AG04450 (cell line): Measurements from ENCODE around the gene FHAD1. TPM values are rescaled to one million over a fixed set of nuclear protein-coding genes. Genes with fewer than 3 reads are reported as not detected.

ENCODE experiments used
- CTCF ChIA-PET: fragments of 300-600, 350-600 bp; formaldehyde crosslinking; extraction: SDS; loops from one replicate; lab custom pipeline; 2022; ENCODE audit warnings: antibody characterized with exemption, inconsistent platforms; lab: Charles Lee
- POLR2A ChIA-PET: fragments of 350-600 bp; formaldehyde crosslinking; extraction: SDS; loops from one replicate; lab custom pipeline; 2021; ENCODE audit warnings: antibody characterized with exemption, inconsistent platforms; lab: Yijun Ruan, JAX
- DNase-seq: peaks from one replicate; pipeline ENCODE4 v3.0.0-alpha.2; 2011; ENCODE audit warnings: low read depth, low spot score
- H3K27ac ChIP-seq: one replicate; pipeline ENCODE4 v1.5.1; 2012; ENCODE audit warnings: low read depth, low read length, control low read depth
- H3K27me3 ChIP-seq: one replicate; pipeline ENCODE4 v1.6.0; 2012; ENCODE audit warnings: low read length; ENCODE audit not compliant: control insufficient read depth, insufficient read depth
- H3K4me3 ChIP-seq: 2 replicates; pipeline ENCODE4 v1.5.1; 2011; ENCODE audit warnings: mild to moderate bottlenecking, low read depth, low read length, control low read depth
- H3K9me3 ChIP-seq: 2 replicates; pipeline ENCODE4 v1.5.1; 2012; ENCODE audit warnings: low read length; ENCODE audit not compliant: control insufficient read depth, insufficient read depth
- polyA plus RNA-seq: library from polyadenylated mRNA; depleted of rRNA; stranded (reverse); fragments of >200 nt; gene quantifications from 2 replicates; pipeline ENCODE4 v1.2.3, GENCODE V29; 2011
- TF ChIP-seq, protein P1 (sequence below): IDR thresholded peaks from 2 replicates; pipeline ENCODE4 v1.5.1; 2011; ENCODE audit warnings: low read depth, low read length, control low read depth, inconsistent platforms

Gene FHAD1
- polyA plus RNA-seq, 1 experiment, result 0.36 TPM

DNA sequence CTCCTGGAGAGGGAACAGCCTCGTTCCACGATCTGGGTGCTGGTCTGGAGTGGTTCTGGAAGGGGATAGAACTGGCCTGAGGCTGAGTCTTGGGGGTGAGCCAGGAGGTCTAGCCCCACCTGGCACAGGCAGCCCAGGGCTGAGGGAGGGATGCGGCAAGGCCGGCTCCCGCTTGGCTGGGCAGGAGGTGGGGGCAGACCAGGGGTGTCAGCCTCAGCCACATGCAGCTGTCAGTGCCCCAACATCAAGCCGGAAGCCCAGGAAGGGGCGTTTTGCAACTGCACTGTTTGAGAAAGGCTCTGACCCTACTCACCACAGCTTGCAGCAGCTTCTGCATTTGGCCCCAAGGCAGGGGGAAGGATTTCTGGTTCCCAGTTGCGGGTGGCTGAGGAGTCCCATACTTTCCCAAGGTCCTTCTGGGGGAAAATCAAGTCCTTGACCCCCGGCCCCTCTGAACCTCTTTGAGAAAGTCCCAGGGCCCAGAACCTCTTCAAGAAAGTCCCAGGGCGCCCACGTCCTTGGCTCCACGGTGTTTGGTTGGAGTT, 164.6 kb downstream of the FHAD1 start:
- Histone ChIP-seq H3K27me3 (no peaks in the 10 kb centered on the region), H3K4me3 (peak overlapping the region; percentile 82), H3K9me3 (peaks cover 3% of the 10 kb centered on the region; the same call in 1 of the 2 replicates), H3K27ac (no peak overlapping the region)
- no peak for DNase-seq
- ChIA-PET CTCF (interaction anchor here (1.7 to 2.1 kb wide), 2 partner anchors 19 to 88 kb away, joined by 4 to 10 read pairs; no protein-coding TSS in a partner anchor), POLR2A (interaction anchor here (1.9 kb wide), 1 partner anchor 88 kb away, joined by 5 read pairs; no protein-coding TSS in a partner anchor)
- TF ChIP-seq, protein P1, sequence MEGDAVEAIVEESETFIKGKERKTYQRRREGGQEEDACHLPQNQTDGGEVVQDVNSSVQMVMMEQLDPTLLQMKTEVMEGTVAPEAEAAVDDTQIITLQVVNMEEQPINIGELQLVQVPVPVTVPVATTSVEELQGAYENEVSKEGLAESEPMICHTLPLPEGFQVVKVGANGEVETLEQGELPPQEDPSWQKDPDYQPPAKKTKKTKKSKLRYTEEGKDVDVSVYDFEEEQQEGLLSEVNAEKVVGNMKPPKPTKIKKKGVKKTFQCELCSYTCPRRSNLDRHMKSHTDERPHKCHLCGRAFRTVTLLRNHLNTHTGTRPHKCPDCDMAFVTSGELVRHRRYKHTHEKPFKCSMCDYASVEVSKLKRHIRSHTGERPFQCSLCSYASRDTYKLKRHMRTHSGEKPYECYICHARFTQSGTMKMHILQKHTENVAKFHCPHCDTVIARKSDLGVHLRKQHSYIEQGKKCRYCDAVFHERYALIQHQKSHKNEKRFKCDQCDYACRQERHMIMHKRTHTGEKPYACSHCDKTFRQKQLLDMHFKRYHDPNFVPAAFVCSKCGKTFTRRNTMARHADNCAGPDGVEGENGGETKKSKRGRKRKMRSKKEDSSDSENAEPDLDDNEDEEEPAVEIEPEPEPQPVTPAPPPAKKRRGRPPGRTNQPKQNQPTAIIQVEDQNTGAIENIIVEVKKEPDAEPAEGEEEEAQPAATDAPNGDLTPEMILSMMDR, result no peak

GRCh38 chr1:15412175-15412800, 165.3 kb downstream of the FHAD1 start:
- POLR2A ChIA-PET, result interaction anchor here (1.9 kb wide), 1 partner anchor 89 kb away, joined by 5 read pairs; no protein-coding TSS in a partner anchor
- H3K9me3 ChIP-seq, result peaks cover 3% of the 10 kb centered on the region; the same call in 1 of the 2 replicates
- CTCF ChIA-PET, result interaction anchor here (1.2 to 2.1 kb wide), 3 partner anchors 15 to 89 kb away, joined by 4 to 10 read pairs (median 4); no protein-coding TSS in a partner anchor
- H3K27ac ChIP-seq, result no peak overlapping the region
- peak overlapping the region; percentile 82 for H3K4me3 ChIP-seq
- no peak for DNase-seq
- H3K27me3 ChIP-seq, result no peaks in the 10 kb centered on the region
- TF ChIP-seq, protein P1, result no peak

GRCh38 chr1:15412843-15413242, 165.8 kb downstream of the FHAD1 start:
- TF ChIP-seq, protein P1, result no peak
- ChIA-PET CTCF (interaction anchor here (1.2 to 2.1 kb wide), 3 partner anchors 14 to 89 kb away, joined by 4 to 10 read pairs (median 4); no protein-coding TSS in a partner anchor), POLR2A (interaction anchor here (1.9 kb wide), 1 partner anchor 90 kb away, joined by 5 read pairs; no protein-coding TSS in a partner anchor)
- Histone ChIP-seq H3K9me3 (peaks cover 3% of the 10 kb centered on the region; the same call in 1 of the 2 replicates), H3K27ac (no peak overlapping the region), H3K4me3 (no peak overlapping the region), H3K27me3 (no peaks in the 10 kb centered on the region)
- no peak for DNase-seq

GRCh38 chr1:15413563-15414444, 166.8 kb downstream of the FHAD1 start:
- Histone ChIP-seq H3K9me3 (peaks cover 3% of the 10 kb centered on the region; the same call in 1 of the 2 replicates), H3K27me3 (no peaks in the 10 kb centered on the region), H3K27ac (no peak overlapping the region), H3K4me3 (no peak overlapping the region)
- POLR2A ChIA-PET, result no interaction called here
- no peak for DNase-seq
- TF ChIP-seq, protein P1, result no peak
- CTCF ChIA-PET, result no interaction called here
